H1 (cell line): ENCODE measurements around the gene PNRC1. TPM values are rescaled to one million over a fixed set of nuclear protein-coding genes. Genes with fewer than 3 reads are reported as not detected.

ENCODE experiments used
- CTCF ChIA-PET: fragments of 300-600 bp; sonication (Branson Sonifier 250); formaldehyde crosslinking; loops from one replicate; lab custom pipeline; 2021; ENCODE audit not compliant: partially characterized antibody; lab: Charles Lee
- POLR2A ChIA-PET: fragments of 300-600 bp; sonication (Branson Sonifier 250); formaldehyde crosslinking; loops from one replicate; lab custom pipeline; 2021; ENCODE audit warnings: inconsistent platforms; ENCODE audit not compliant: partially characterized antibody; lab: Charles Lee
- DNase-seq, 2 experiments: peaks; one replicate each; pipeline versions ENCODE4 v3.0.0 to v3.0.0-alpha.2; 2010 to 2022; ENCODE audit warnings: low spot score in 2 of 2, low read depth in 1 of 2, mixed read lengths in 1 of 2
- FAIRE-seq: peaks from 2 replicates; lab custom pipeline; 2011; peaks lifted over from hg19 to GRCh38; lab: Jason Lieb, UNC
- H2AFZ ChIP-seq: 2 replicates; pipeline ENCODE4 v1.8.1; 2012; ENCODE audit warnings: low read length, inconsistent platforms
- H2AK5ac ChIP-seq: 2 replicates; pipeline ENCODE4 v1.6.1; 2013; ENCODE audit warnings: low read depth, low read length
- H2BK120ac ChIP-seq: replicated peaks from 2 replicates; pipeline ENCODE3; 2013; ENCODE audit warnings: low read depth, low read length, inconsistent platforms
- H2BK12ac ChIP-seq: 2 replicates; pipeline ENCODE4 v1.6.1; 2013; ENCODE audit warnings: low read depth, low read length
- H2BK15ac ChIP-seq: 2 replicates; pipeline ENCODE4 v1.6.1; 2013; ENCODE audit warnings: low read length
- H2BK20ac ChIP-seq: 2 replicates; pipeline ENCODE4 v1.6.1; 2013; ENCODE audit warnings: low read length
- H2BK5ac ChIP-seq: 2 replicates; pipeline ENCODE4 v1.6.1; 2013; ENCODE audit warnings: low read depth, low read length
- H3K14ac ChIP-seq: 2 replicates; pipeline ENCODE4 v1.6.1; 2013; ENCODE audit warnings: inconsistent platforms; ENCODE audit not compliant: insufficient read length
- H3K18ac ChIP-seq: 2 replicates; pipeline ENCODE4 v1.6.1; 2013; ENCODE audit warnings: low read length; ENCODE audit errors: extremely low read depth
- H3K23ac ChIP-seq: 2 replicates; pipeline ENCODE4 v1.6.1; 2013; ENCODE audit warnings: inconsistent platforms; ENCODE audit not compliant: insufficient read length
- H3K23me2 ChIP-seq: 2 replicates; pipeline ENCODE4 v1.6.1; 2013; ENCODE audit warnings: low read depth, low read length
- H3K27ac ChIP-seq: 2 replicates; pipeline ENCODE4 v1.6.1; 2011; ENCODE audit warnings: low read depth, low read length, inconsistent platforms
- H3K27me3 ChIP-seq, 4 experiments: replicated peaks in 1 of 4; 1 replicate in 1 of 4; 2 replicates in 3 of 4; pipeline versions ENCODE4 v1.6.1 to v1.8.1; 2011 to 2013; ENCODE audit warnings: low read length in 3 of 4, mild to moderate bottlenecking in 3 of 4, inconsistent platforms in 2 of 4, mixed read lengths in 2 of 4, moderate library complexity in 1 of 4; ENCODE audit not compliant: control insufficient read depth in 3 of 4, insufficient read depth in 3 of 4; ENCODE audit errors: extremely low read depth in 1 of 4
- H3K36me3 ChIP-seq, 4 experiments: 2 replicates each; pipeline versions ENCODE4 v1.6.1 to v1.8.1; 2011 to 2013; ENCODE audit warnings: mild to moderate bottlenecking in 4 of 4, low read length in 3 of 4, moderate library complexity in 2 of 4, control low read depth in 1 of 4, inconsistent platforms in 1 of 4; ENCODE audit not compliant: insufficient read depth in 4 of 4, control insufficient read depth in 2 of 4
- H3K4ac ChIP-seq: replicated peaks from 2 replicates; pipeline ENCODE3; 2013; ENCODE audit warnings: low read length, low read depth, mixed read lengths, inconsistent platforms; ENCODE audit not compliant: insufficient read length
- H3K4me1 ChIP-seq, 4 experiments: replicated peaks in 1 of 4; 1 replicate in 1 of 4; 2 replicates in 3 of 4; pipeline versions ENCODE4 v1.6.1 to v1.8.1; 2011 to 2013; ENCODE audit warnings: low read length in 3 of 4, inconsistent platforms in 2 of 4, mixed read lengths in 1 of 4; ENCODE audit not compliant: insufficient read depth in 4 of 4, control insufficient read depth in 3 of 4
- H3K4me2 ChIP-seq, 2 experiments: 2 replicates each; pipeline versions ENCODE4 v1.6.1 to v1.8.1; 2011 to 2013; ENCODE audit warnings: low read depth in 2 of 2, low read length in 2 of 2, control low read depth in 1 of 2, inconsistent platforms in 1 of 2, mild to moderate bottlenecking in 1 of 2; ENCODE audit not compliant: insufficient read depth in 1 of 2
- H3K4me3 ChIP-seq, 4 experiments: fragments of 200-600, 300-600 bp in 1 of 4; sonication (generic), shearing (Covaris generic), sonication (Bioruptor Twin) in 1 of 4; 2 replicates each; pipeline versions ENCODE4 v1.5.1 to v1.8.1; 2011 to 2016; ENCODE audit warnings: low read length in 4 of 4, low read depth in 3 of 4, control low read depth in 2 of 4, inconsistent platforms in 2 of 4, mild to moderate bottlenecking in 2 of 4, mixed read lengths in 1 of 4, moderate library complexity in 1 of 4; ENCODE audit not compliant: insufficient read depth in 2 of 4; ENCODE audit errors: extremely low read depth in 1 of 4
- H3K56ac ChIP-seq: replicated peaks from 2 replicates; pipeline ENCODE3; 2013; ENCODE audit warnings: low read depth, mild to moderate bottlenecking, mixed read lengths, low read length, inconsistent platforms; ENCODE audit not compliant: insufficient read length
- H3K79me1 ChIP-seq: 2 replicates; pipeline ENCODE4 v1.6.1; 2013; ENCODE audit warnings: low read depth, low read length, control low read depth
- H3K79me2 ChIP-seq, 2 experiments: 2 replicates each; pipeline versions ENCODE4 v1.6.1 to v1.8.1; 2012 to 2013; ENCODE audit warnings: low read length in 2 of 2, mild to moderate bottlenecking in 2 of 2, inconsistent platforms in 1 of 2; ENCODE audit not compliant: insufficient read depth in 2 of 2, control insufficient read depth in 1 of 2
- H3K9ac ChIP-seq, 4 experiments: replicated peaks in 1 of 4; 1 replicate in 1 of 4; 2 replicates in 3 of 4; pipeline versions ENCODE4 v1.6.1 to v1.8.1; 2011 to 2013; ENCODE audit warnings: low read depth in 3 of 4, low read length in 3 of 4, control low read depth in 2 of 4, mild to moderate bottlenecking in 2 of 4, moderate library complexity in 2 of 4, inconsistent platforms in 1 of 4; ENCODE audit errors: extremely low read depth in 1 of 4
- H3K9me3 ChIP-seq, 2 experiments: 2 replicates each; pipeline versions ENCODE4 v1.6.1 to v1.8.1; 2012 to 2013; ENCODE audit warnings: mild to moderate bottlenecking in 2 of 2, moderate library complexity in 2 of 2, control low read depth in 1 of 2, inconsistent platforms in 1 of 2, low read depth in 1 of 2, low read length in 1 of 2, mixed read lengths in 1 of 2; ENCODE audit not compliant: insufficient read depth in 2 of 2
- H4K20me1 ChIP-seq, 2 experiments: replicated peaks in 1 of 2; 2 replicates each; pipeline versions ENCODE3 to v1.8.1; 2011 to 2013; ENCODE audit warnings: inconsistent platforms in 2 of 2, low read length in 2 of 2, mild to moderate bottlenecking in 1 of 2; ENCODE audit not compliant: insufficient read depth in 2 of 2, control insufficient read depth in 1 of 2
- H4K5ac ChIP-seq: 2 replicates; pipeline ENCODE4 v1.6.1; 2013; ENCODE audit warnings: low read length, low read depth, mixed read lengths, inconsistent platforms; ENCODE audit not compliant: insufficient read length
- H4K8ac ChIP-seq: 2 replicates; pipeline ENCODE4 v1.8.0; 2013; ENCODE audit warnings: mild to moderate bottlenecking, moderate library complexity, low read length, inconsistent platforms; ENCODE audit not compliant: insufficient read depth; ENCODE audit errors: extremely low read depth
- H4K91ac ChIP-seq: replicated peaks from 2 replicates; pipeline ENCODE3; 2013; ENCODE audit warnings: low read length, mixed read lengths, inconsistent platforms; ENCODE audit not compliant: insufficient read length
- EP300 ChIP-seq, 2 experiments: IDR thresholded peaks; 1 replicate in 1 of 2; 2 replicates in 1 of 2; pipeline ENCODE4 v1.6.1; 2011 to 2012; ENCODE audit warnings: low read depth in 2 of 2, low read length in 2 of 2, mild to moderate bottlenecking in 2 of 2, borderline replicate concordance in 1 of 2, inconsistent platforms in 1 of 2, moderate library complexity in 1 of 2
- WGBS, 2 experiments: shearing (Covaris generic) in 1 of 2; methylation state at CpG; one replicate each; pipeline versions ENCODE4 v1.1.6 to v1.1.7; 2013 to 2015; ENCODE audit warnings: low lambda C conversion rate in 2 of 2, mixed read lengths in 2 of 2, inconsistent platforms in 1 of 2, low coverage in 1 of 2, missing lambda C conversion rate in 1 of 2; ENCODE audit not compliant: insufficient replicate concordance in 2 of 2, insufficient coverage in 1 of 2, insufficient read length in 1 of 2; ENCODE audit errors: extremely low coverage in 1 of 2, missing lambda C conversion rate in 1 of 2; 5-methylcytosine and 5-hydroxymethylcytosine counted together
- polyA plus RNA-seq, 7 experiments: library from polyadenylated mRNA; depleted of rRNA in 3 of 7; stranded (reverse) in 5 of 7; unstranded in 2 of 7; fragments of >200 nt in 5 of 7; fragments of 200-250 nt in 2 of 7; gene quantifications; 1 replicate in 5 of 7; 2 replicates in 1 of 7; 4 replicates in 1 of 7; pipeline versions ENCODE4 v1.2.1 to v1.2.3, GENCODE V29; 2011 to 2013; ENCODE audit warnings: missing spikeins in 2 of 7, mixed read lengths in 2 of 7
- total RNA-seq: library from RNA; stranded (reverse); fragmentation: NEBNext Ultra II Directional; extraction: Animal tissue kit (Norgen Biotek cat#: 25700); gene quantifications from 2 replicates; pipeline ENCODE4 v1.2.1, GENCODE V29; 2021
- TF ChIP-seq, protein P1 (sequence below): IDR thresholded peaks from 2 replicates; pipeline ENCODE4 v1.6.1; 2012; ENCODE audit warnings: low read length, inconsistent platforms

PNRC1 gene
- total and polyA plus RNA-seq, 2 of the 8 experiments (the other 6 are each of a cell fraction or from before 2014, with no cell fraction given), result 6.3 to 48.5 TPM

DNA sequence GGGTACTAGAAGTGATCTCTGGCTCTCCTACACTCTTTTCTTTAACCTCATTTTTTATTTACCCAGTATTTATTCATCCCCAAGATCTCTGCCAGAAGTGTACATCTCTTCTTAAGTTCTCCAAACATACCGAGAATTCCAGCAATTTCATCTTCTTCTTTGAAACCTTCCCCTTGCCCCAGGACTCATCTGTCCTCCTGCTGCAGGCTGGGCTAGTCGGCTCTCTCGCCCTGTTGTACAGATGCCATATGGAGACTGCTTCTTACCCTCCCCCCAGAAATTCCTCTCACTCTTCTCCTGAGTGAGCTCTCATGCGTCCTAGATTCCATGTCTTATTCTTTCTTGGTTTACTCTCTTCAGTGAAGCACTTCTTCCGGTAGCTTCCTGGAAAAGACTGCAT, 21.9 kb upstream of the PNRC1 start:
- no peak overlapping the region for H2BK20ac ChIP-seq
- no peak overlapping the region for H3K14ac ChIP-seq
- no peaks in the 10 kb centered on the region for H4K20me1 ChIP-seq
- no peak overlapping the region for H4K91ac ChIP-seq
- no peak overlapping the region for H3K4ac ChIP-seq
- no peak overlapping the region for H3K23ac ChIP-seq
- no peak overlapping the region for H2AFZ ChIP-seq
- H3K36me3 ChIP-seq, result no peaks in the 10 kb centered on the region
- H2BK15ac ChIP-seq, result no peak overlapping the region
- 80% methylated on average over 5 of the region's 5 CpGs; no CpG with 5 or more reads in 1 of the 2 experiments for WGBS, 2 experiments
- no peaks in the 10 kb centered on the region for H3K23me2 ChIP-seq
- no peaks in the 10 kb centered on the region for H3K9me3 ChIP-seq
- no peaks in the 10 kb centered on the region for H3K79me2 ChIP-seq
- H3K4me2 ChIP-seq, result no peak overlapping the region
- CTCF ChIA-PET, result interaction anchor here (1.7 kb wide), 1 partner anchor 16 kb away, joined by 4 read pairs; no protein-coding TSS in a partner anchor
- FAIRE-seq, result no peak
- H3K9ac ChIP-seq, result no peak overlapping the region
- H2BK5ac ChIP-seq, result no peak overlapping the region
- no peak overlapping the region for H3K56ac ChIP-seq
- H2AK5ac ChIP-seq, result no peak overlapping the region
- H3K79me1 ChIP-seq, result no peaks in the 10 kb centered on the region
- no peaks in the 10 kb centered on the region; a peak in 1 of 7 replicates for H3K27me3 ChIP-seq
- H3K18ac ChIP-seq, result no peak overlapping the region
- no peak overlapping the region for H2BK120ac ChIP-seq
- POLR2A ChIA-PET, result interaction anchor here (0.6 to 1.6 kb wide), 3 partner anchors 15 to 1551 kb away, joined by 3 read pairs; no protein-coding TSS in a partner anchor
- no peaks in the 10 kb centered on the region for H3K4me1 ChIP-seq
- TF ChIP-seq EP300 (IDR thresholded peaks at IDR 0.05; ENCODE audit: borderline replicate concordance in 1 of 2, low read depth in 2 of 2, low read length in 2 of 2), result no peak
- TF ChIP-seq, protein P1, sequence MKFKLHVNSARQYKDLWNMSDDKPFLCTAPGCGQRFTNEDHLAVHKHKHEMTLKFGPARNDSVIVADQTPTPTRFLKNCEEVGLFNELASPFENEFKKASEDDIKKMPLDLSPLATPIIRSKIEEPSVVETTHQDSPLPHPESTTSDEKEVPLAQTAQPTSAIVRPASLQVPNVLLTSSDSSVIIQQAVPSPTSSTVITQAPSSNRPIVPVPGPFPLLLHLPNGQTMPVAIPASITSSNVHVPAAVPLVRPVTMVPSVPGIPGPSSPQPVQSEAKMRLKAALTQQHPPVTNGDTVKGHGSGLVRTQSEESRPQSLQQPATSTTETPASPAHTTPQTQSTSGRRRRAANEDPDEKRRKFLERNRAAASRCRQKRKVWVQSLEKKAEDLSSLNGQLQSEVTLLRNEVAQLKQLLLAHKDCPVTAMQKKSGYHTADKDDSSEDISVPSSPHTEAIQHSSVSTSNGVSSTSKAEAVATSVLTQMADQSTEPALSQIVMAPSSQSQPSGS, result no peak
- H3K4me3 ChIP-seq, result no peak overlapping the region
- no peak overlapping the region for H4K5ac ChIP-seq
- H2BK12ac ChIP-seq, result no peak overlapping the region
- H3K27ac ChIP-seq, result no peak overlapping the region
- DNase-seq, result no peak
- no peak overlapping the region for H4K8ac ChIP-seq
